SK-N-SH treated with all-trans-retinoic acid at 6 μM for 48 hours (cell line): ENCODE results near the gene FAM89B.

Experiments
- BACH2 ChIP-seq: fragments of 250-450 bp; sonication (Bioruptor Pico); IDR thresholded peaks from 2 replicates; pipeline ENCODE4 v1.9.0; 2021; ENCODE audit warnings: mild to moderate bottlenecking, borderline replicate concordance
- PPARA ChIP-seq: fragments of 250-450 bp; sonication (Bioruptor Pico); IDR thresholded peaks from 2 replicates; pipeline ENCODE4 v1.5.0; 2020; ENCODE audit warnings: mild to moderate bottlenecking, borderline replicate concordance
- ZFP3 ChIP-seq: fragments of 250-450 bp; sonication (Bioruptor Pico); IDR thresholded peaks from 2 replicates; pipeline ENCODE4 v1.5.0; 2020; ENCODE audit warnings: mild to moderate bottlenecking, moderate library complexity
- ZFP30 ChIP-seq: fragments of 450-650 bp; formaldehyde crosslinking; IDR thresholded peaks from 2 replicates; pipeline ENCODE4 v1.5.0; 2022; ENCODE audit warnings: mild to moderate bottlenecking, moderate library complexity
- ZNF8 ChIP-seq: fragments of 450-650 bp; formaldehyde crosslinking; IDR thresholded peaks from 2 replicates; pipeline ENCODE4 v1.5.0; 2020; ENCODE audit warnings: mild to moderate bottlenecking, moderate library complexity
- TF ChIP-seq, protein P1 (sequence below): fragments of 250-450 bp; sonication (Bioruptor Pico); IDR thresholded peaks from 2 replicates; pipeline ENCODE4 v1.5.0; 2020; ENCODE audit warnings: mild to moderate bottlenecking, moderate library complexity
- TF ChIP-seq, protein P2 (sequence below): fragments of 250-450 bp; sonication (Bioruptor Pico); IDR thresholded peaks from 2 replicates; pipeline ENCODE4 v1.8.0; 2020; ENCODE audit warnings: mild to moderate bottlenecking, moderate library complexity, borderline replicate concordance
- TF ChIP-seq, protein P3 (sequence below): fragments of 250-450 bp; sonication (Bioruptor Pico); IDR thresholded peaks from 2 replicates; pipeline ENCODE4 v1.5.1; 2020; ENCODE audit warnings: low read depth, mild to moderate bottlenecking, moderate library complexity
- TF ChIP-seq, protein P4 (sequence below): fragments of 250-450 bp; sonication (Bioruptor Pico); IDR thresholded peaks from 2 replicates; pipeline ENCODE4 v1.8.0; 2021; ENCODE audit warnings: low read depth, mild to moderate bottlenecking, moderate library complexity, borderline replicate concordance

DNA sequence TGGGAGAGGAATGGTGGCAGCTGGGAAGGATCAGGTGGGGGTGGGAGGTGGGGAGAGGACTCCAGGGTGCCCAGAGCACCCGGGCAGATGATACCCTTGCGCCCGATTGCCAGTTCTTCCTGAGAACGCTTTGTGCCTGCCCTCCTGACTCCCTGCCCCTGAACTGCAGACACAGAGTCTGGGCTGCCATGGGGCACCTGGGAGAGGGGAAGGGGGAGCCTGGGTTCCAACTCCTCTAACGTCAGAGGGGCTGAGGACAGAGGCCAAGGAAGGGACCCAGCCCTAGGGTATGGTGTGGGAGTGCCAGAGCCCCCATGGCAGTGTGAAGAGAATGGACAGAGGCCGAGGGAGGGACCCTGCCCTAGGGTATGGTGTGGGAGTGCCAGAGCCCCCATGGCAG lies 24.2 kb downstream of the FAM89B start:
- TF ChIP-seq ZFP3 (CRISPR knock-in tag) = no peak
- TF ChIP-seq, protein P1, sequence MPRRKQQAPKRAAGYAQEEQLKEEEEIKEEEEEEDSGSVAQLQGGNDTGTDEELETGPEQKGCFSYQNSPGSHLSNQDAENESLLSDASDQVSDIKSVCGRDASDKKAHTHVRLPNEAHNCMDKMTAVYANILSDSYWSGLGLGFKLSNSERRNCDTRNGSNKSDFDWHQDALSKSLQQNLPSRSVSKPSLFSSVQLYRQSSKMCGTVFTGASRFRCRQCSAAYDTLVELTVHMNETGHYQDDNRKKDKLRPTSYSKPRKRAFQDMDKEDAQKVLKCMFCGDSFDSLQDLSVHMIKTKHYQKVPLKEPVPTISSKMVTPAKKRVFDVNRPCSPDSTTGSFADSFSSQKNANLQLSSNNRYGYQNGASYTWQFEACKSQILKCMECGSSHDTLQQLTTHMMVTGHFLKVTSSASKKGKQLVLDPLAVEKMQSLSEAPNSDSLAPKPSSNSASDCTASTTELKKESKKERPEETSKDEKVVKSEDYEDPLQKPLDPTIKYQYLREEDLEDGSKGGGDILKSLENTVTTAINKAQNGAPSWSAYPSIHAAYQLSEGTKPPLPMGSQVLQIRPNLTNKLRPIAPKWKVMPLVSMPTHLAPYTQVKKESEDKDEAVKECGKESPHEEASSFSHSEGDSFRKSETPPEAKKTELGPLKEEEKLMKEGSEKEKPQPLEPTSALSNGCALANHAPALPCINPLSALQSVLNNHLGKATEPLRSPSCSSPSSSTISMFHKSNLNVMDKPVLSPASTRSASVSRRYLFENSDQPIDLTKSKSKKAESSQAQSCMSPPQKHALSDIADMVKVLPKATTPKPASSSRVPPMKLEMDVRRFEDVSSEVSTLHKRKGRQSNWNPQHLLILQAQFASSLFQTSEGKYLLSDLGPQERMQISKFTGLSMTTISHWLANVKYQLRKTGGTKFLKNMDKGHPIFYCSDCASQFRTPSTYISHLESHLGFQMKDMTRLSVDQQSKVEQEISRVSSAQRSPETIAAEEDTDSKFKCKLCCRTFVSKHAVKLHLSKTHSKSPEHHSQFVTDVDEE (CRISPR knock-in tag) = no peak
- TF ChIP-seq, protein P2, sequence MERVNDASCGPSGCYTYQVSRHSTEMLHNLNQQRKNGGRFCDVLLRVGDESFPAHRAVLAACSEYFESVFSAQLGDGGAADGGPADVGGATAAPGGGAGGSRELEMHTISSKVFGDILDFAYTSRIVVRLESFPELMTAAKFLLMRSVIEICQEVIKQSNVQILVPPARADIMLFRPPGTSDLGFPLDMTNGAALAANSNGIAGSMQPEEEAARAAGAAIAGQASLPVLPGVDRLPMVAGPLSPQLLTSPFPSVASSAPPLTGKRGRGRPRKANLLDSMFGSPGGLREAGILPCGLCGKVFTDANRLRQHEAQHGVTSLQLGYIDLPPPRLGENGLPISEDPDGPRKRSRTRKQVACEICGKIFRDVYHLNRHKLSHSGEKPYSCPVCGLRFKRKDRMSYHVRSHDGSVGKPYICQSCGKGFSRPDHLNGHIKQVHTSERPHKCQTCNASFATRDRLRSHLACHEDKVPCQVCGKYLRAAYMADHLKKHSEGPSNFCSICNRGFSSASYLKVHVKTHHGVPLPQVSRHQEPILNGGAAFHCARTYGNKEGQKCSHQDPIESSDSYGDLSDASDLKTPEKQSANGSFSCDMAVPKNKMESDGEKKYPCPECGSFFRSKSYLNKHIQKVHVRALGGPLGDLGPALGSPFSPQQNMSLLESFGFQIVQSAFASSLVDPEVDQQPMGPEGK (CRISPR knock-in tag) = no peak
- TF ChIP-seq ZFP30 (CRISPR knock-in tag) = no peak
- TF ChIP-seq, protein P3, sequence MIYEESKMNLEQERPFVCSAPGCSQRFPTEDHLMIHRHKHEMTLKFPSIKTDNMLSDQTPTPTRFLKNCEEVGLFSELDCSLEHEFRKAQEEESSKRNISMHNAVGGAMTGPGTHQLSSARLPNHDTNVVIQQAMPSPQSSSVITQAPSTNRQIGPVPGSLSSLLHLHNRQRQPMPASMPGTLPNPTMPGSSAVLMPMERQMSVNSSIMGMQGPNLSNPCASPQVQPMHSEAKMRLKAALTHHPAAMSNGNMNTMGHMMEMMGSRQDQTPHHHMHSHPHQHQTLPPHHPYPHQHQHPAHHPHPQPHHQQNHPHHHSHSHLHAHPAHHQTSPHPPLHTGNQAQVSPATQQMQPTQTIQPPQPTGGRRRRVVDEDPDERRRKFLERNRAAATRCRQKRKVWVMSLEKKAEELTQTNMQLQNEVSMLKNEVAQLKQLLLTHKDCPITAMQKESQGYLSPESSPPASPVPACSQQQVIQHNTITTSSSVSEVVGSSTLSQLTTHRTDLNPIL = no peak
- no peak for TF ChIP-seq ZNF8 (CRISPR knock-in tag)
- no peak for TF ChIP-seq BACH2 (CRISPR knock-in tag)
- TF ChIP-seq, protein P4, sequence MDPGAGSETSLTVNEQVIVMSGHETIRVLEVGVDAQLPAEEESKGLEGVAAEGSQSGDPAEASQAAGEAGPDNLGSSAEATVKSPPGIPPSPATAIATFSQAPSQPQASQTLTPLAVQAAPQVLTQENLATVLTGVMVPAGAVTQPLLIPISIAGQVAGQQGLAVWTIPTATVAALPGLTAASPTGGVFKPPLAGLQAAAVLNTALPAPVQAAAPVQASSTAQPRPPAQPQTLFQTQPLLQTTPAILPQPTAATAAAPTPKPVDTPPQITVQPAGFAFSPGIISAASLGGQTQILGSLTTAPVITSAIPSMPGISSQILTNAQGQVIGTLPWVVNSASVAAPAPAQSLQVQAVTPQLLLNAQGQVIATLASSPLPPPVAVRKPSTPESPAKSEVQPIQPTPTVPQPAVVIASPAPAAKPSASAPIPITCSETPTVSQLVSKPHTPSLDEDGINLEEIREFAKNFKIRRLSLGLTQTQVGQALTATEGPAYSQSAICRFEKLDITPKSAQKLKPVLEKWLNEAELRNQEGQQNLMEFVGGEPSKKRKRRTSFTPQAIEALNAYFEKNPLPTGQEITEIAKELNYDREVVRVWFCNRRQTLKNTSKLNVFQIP (CRISPR knock-in tag) = no peak
- TF ChIP-seq PPARA (CRISPR knock-in tag) = no peak
